Measurements from ENCODE around the gene CORO1C. TPM values are rescaled to one million over a fixed set of nuclear protein-coding genes. Genes with fewer than 3 reads are reported as not detected.
"Not testable (repeated sequence)": the region's sequence is repeated elsewhere in the genome, so short reads cannot be mapped to it uniquely, and the experiment has no call there.

CORO1C gene
- total RNA-seq, 1 experiment from 2014 or later, result 139 TPM

GRCh38 chr12:108633534-108634248, 97.6 kb downstream of the CORO1C start, which contains the start of gene SELPLG:
Gene SELPLG, minus strand, starts transcription at chr12:108633894. Its CDS starts 9,587 bp downstream, at chr12:108624307.
- intact Hi-C loops (cut with micrococcal nuclease; ENCODE audit: unreplicated experiment), result no loop called here
- ChIA-PET POLR2A (ENCODE audit: unreplicated experiment) (interaction anchor here (0.5 to 0.7 kb wide), 2 partner anchors 33 to 68 kb away, joined by 3 read pairs; no protein-coding TSS in a partner anchor), CTCF (interaction anchor here (0.8 kb wide), 1 partner anchor 68 kb away, joined by 5 read pairs; no protein-coding TSS in a partner anchor)
- Histone ChIP-seq H3K79me2 (ENCODE audit: low read depth) (no peaks in the 10 kb centered on the region), H3K4me3 (no peak within 1 kb of the TSS), H4K20me1 (ENCODE audit: insufficient read depth) (no peaks in the 10 kb centered on the region), H3K9me2 (ENCODE audit: insufficient read depth) (no peaks in the 10 kb centered on the region), H3F3A (ENCODE audit: insufficient read depth, low read depth) (peaks cover 33% of the 10 kb centered on the region), H3K4me1 (replicated peaks; ENCODE audit: insufficient read depth) (peaks cover 27% of the 10 kb centered on the region), H3K4me2 (no peak within 1 kb of the TSS), H2AFZ (no peak within 1 kb of the TSS), H3K27ac (no peak within 1 kb of the TSS), H3K36me3 (ENCODE audit: low read depth) (no peaks in the 10 kb centered on the region), H3K9me3 (ENCODE audit: insufficient read depth, low read depth) (no peaks in the 10 kb centered on the region), H3K27me3 (ENCODE audit: insufficient read depth, low read depth) (no peaks in the 10 kb centered on the region)
- BruUV-seq (replicated peaks), result no TSS peak
- no peak for DNase-seq
- no peak for TF ChIP-seq CTCF (conservative IDR thresholded peaks at IDR 0.05)
- TF ChIP-seq EZH2 (IDR thresholded peaks at IDR 0.05; ENCODE audit: low read depth), result no peak

GRCh38 chr12:108633081-108633533, 98.2 kb downstream of the CORO1C start:
- TF ChIP-seq EZH2 (IDR thresholded peaks at IDR 0.05; ENCODE audit: low read depth) (no peak), CTCF (conservative IDR thresholded peaks at IDR 0.05) (no peak)
- POLR2A ChIA-PET (ENCODE audit: unreplicated experiment), result interaction anchor here (0.5 to 0.7 kb wide), 2 partner anchors 33 to 67 kb away, joined by 3 read pairs; no protein-coding TSS in a partner anchor
- CTCF ChIA-PET, result no interaction called here

GRCh38 chr12:108631261-108631660, 100.1 kb downstream of the CORO1C start:
- H3K9me3 ChIP-seq (ENCODE audit: insufficient read depth, low read depth); H2AFZ ChIP-seq; H3K4me3 ChIP-seq; intact Hi-C loops (cut with micrococcal nuclease; ENCODE audit: unreplicated experiment); H3K36me3 ChIP-seq (ENCODE audit: low read depth); H3K9me2 ChIP-seq (ENCODE audit: insufficient read depth); H4K20me1 ChIP-seq (ENCODE audit: insufficient read depth); DNase-seq; H3K27ac ChIP-seq; H3K79me2 ChIP-seq (ENCODE audit: low read depth); H3K27me3 ChIP-seq (ENCODE audit: insufficient read depth, low read depth); H3K4me2 ChIP-seq; BruUV-seq (replicated peaks): not testable (repeated sequence)
- POLR2A ChIA-PET (ENCODE audit: unreplicated experiment), result interaction anchor here (0.6 to 0.7 kb wide), 2 partner anchors 15 to 53 kb away, joined by 7 to 9 read pairs; no protein-coding TSS in a partner anchor
- CTCF ChIA-PET, result interaction anchor here (0.7 kb wide), 1 partner anchor 74 kb away, joined by 4 read pairs; no protein-coding TSS in a partner anchor
- Histone ChIP-seq H3F3A (ENCODE audit: insufficient read depth, low read depth) (peaks cover 36% of the 10 kb centered on the region), H3K4me1 (replicated peaks; ENCODE audit: insufficient read depth) (peaks cover 38% of the 10 kb centered on the region)

More at GRCh38 chr12:108633081-108633533, 98.2 kb downstream of the CORO1C start:
- Histone ChIP-seq H3K4me1 (replicated peaks; ENCODE audit: insufficient read depth) (peaks cover 33% of the 10 kb centered on the region), H2AFZ (no peak overlapping the region), H3F3A (ENCODE audit: insufficient read depth, low read depth) (peaks cover 34% of the 10 kb centered on the region), H3K79me2 (ENCODE audit: low read depth) (no peaks in the 10 kb centered on the region), H3K36me3 (ENCODE audit: low read depth) (no peaks in the 10 kb centered on the region), H3K4me2 (no peak overlapping the region), H3K27me3 (ENCODE audit: insufficient read depth, low read depth) (no peaks in the 10 kb centered on the region), H3K4me3 (no peak overlapping the region), H3K27ac (no peak overlapping the region), H4K20me1 (ENCODE audit: insufficient read depth) (no peaks in the 10 kb centered on the region), H3K9me3 (ENCODE audit: insufficient read depth, low read depth) (no peaks in the 10 kb centered on the region), H3K9me2 (ENCODE audit: insufficient read depth) (no peaks in the 10 kb centered on the region)
- BruUV-seq (replicated peaks), result no TSS peak
- intact Hi-C loops (cut with micrococcal nuclease; ENCODE audit: unreplicated experiment), result no loop called here
- DNase-seq, result no peak

All from PC-9 (cell line).